ENCODE results near the gene BCAS3.
"Not testable (repeated sequence)": the region's sequence is repeated elsewhere in the genome, so short reads cannot be mapped to it uniquely, and the experiment has no call there.

The BCAS3 gene

GRCh38 chr17:60802377-60802776 lies 124.7 kb downstream of the BCAS3 start:
- no peak for DNase-seq

- DNase-seq, result no peak
Observed at GRCh38 chr17:60803059-60803458, 125.4 kb downstream of the BCAS3 start.

GRCh38 chr17:60804831-60805230 lies 127.2 kb downstream of the BCAS3 start:
- DNase-seq, result no peak

GRCh38 chr17:60809421-60809820 lies 131.8 kb downstream of the BCAS3 start:
- DNase-seq, result no peak

GRCh38 chr17:60814941-60815340 lies 137.3 kb downstream of the BCAS3 start:
- DNase-seq, result not testable (repeated sequence)

GRCh38 chr17:60817192-60817591 lies 139.5 kb downstream of the BCAS3 start:
- DNase-seq, result no peak

GRCh38 chr17:60819447-60820130 lies 141.9 kb downstream of the BCAS3 start:
- DNase-seq, result no peak

- no peak for DNase-seq
Observed at GRCh38 chr17:60823515-60823914, 145.9 kb downstream of the BCAS3 start.

GRCh38 chr17:60825351-60825750 lies 147.7 kb downstream of the BCAS3 start:
- DNase-seq, result no peak

- DNase-seq, result no peak
Observed at GRCh38 chr17:60827943-60828342, 150.3 kb downstream of the BCAS3 start.

- DNase-seq, result no peak
Observed at GRCh38 chr17:60832151-60832585, 154.5 kb downstream of the BCAS3 start.

- DNase-seq, result no peak
Observed at GRCh38 chr17:60832631-60833030, 155.0 kb downstream of the BCAS3 start.

- DNase-seq, result no peak
Observed at GRCh38 chr17:60840456-60840855, 162.8 kb downstream of the BCAS3 start.

GRCh38 chr17:60845012-60845411 lies 167.4 kb downstream of the BCAS3 start:
- DNase-seq, result no peak

GRCh38 chr17:60846175-60846574 lies 168.5 kb downstream of the BCAS3 start:
- DNase-seq, result no peak

- no peak for DNase-seq
Observed at GRCh38 chr17:60851181-60851580, 173.5 kb downstream of the BCAS3 start.

GRCh38 chr17:60857556-60858080 lies 180.0 kb downstream of the BCAS3 start:
- DNase-seq, result no peak

GRCh38 chr17:60862482-60862881 lies 184.8 kb downstream of the BCAS3 start:
- DNase-seq, result no peak

GRCh38 chr17:60863892-60864707 lies 186.4 kb downstream of the BCAS3 start:
- no peak for DNase-seq

GRCh38 chr17:60864708-60865005 lies 187.0 kb downstream of the BCAS3 start:
- DNase-seq, result no peak

- no peak for DNase-seq
Observed at GRCh38 chr17:60874772-60875171, 197.1 kb downstream of the BCAS3 start.

- DNase-seq, result not testable (repeated sequence)
Observed at GRCh38 chr17:60886731-60887613, 209.3 kb downstream of the BCAS3 start.

GRCh38 chr17:60887614-60888028 lies 210.0 kb downstream of the BCAS3 start:
- no peak for DNase-seq

Data from CD4-positive, alpha-beta T cell treated with Interleukin-15 for 1 hour (primary cell).